Measurements from ENCODE around the gene UGGT2.
"Not testable (repeated sequence)": the region's sequence is repeated elsewhere in the genome, so short reads cannot be mapped to it uniquely, and the experiment has no call there.

UGGT2 gene

GRCh38 chr13:95779522-95779921 lies 273.7 kb downstream of the UGGT2 start:
- ChIA-PET POLR2A (no interaction called here), CTCF (no interaction called here)

DNA sequence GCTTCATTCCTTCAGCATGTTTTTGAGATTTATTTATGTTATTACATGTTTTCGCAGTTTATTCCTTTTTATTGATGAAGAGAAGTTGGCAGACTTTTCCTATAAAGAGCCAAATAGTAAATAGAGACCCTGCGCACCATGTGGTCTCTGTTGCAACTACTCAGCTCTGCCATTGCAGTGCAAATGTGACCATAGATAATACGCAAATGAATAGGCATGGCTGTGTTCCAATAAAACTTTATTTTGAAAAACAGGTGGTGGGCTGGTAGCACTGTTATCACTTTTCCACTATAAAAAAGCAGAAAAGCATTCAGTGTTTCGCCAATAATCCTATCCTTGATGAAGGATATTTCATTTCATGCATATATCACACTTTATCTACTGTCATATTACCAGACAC lies 281.3 kb downstream of the UGGT2 start:
- CTCF ChIA-PET, result interaction anchor here (1.2 kb wide), 1 partner anchor 62 kb away, joined by 3 read pairs; no protein-coding TSS in a partner anchor
- POLR2A ChIA-PET, result no interaction called here
- no peak for TF ChIP-seq CTCF (IDR thresholded peaks at IDR 0.05; ENCODE audit: insufficient read depth, low read length, missing control alignments)
- H3K4me3 ChIP-seq (ENCODE audit: low read depth, low read length), result no peak overlapping the region
- DNase-seq (ENCODE audit: low read depth, low spot score), result no peak

More at GRCh38 chr13:95779522-95779921, 273.7 kb downstream of the UGGT2 start:
- DNase-seq (ENCODE audit: low read depth, low spot score), result no peak
- H3K4me3 ChIP-seq (ENCODE audit: low read depth, low read length), result no peak overlapping the region
- no peak for TF ChIP-seq CTCF (IDR thresholded peaks at IDR 0.05; ENCODE audit: insufficient read depth, low read length, missing control alignments)

DNA sequence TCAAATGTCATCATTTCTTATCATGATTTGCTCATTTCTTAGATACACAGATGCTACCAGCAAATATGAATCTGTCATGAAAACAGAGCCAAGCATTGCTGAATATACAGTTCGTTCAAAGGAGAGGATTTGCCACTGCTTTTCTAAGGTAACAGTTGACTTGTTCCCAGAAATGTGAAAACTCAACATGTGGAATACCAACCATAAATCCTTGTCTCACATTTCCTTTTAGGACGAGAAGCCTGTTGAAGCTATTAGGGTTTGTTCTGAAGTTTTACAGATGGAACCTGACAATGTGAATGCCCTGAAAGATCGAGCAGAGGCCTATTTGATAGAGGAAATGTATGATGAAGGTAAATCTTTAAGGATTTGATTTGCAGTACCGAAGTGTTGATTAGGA lies 289.6 kb downstream of the UGGT2 start:
- ChIA-PET CTCF (no interaction called here), POLR2A (no interaction called here)
- TF ChIP-seq CTCF (IDR thresholded peaks at IDR 0.05; ENCODE audit: insufficient read depth, low read length, missing control alignments), result no peak
- no peak overlapping the region for H3K4me3 ChIP-seq (ENCODE audit: low read depth, low read length)
- no peak for DNase-seq (ENCODE audit: low read depth, low spot score)

DNA sequence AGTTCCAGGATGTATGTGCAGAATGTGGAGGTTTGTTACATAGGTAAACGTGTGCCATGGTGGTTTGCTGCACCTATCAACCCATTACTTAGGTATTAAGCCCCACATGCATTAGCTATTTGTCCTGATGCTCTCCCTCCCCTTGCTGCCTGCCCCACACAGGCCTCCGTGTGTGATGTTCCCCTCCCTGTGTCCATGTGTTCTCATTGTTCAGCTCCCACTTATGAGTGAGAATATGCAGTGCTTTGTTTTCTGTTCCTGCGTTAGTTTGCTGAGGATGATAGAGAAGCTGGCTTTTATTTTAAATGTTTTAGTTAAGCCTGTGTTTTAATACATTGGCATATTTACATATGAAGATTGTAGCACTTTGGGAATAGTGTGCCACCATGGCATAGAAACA lies 290.6 kb downstream of the UGGT2 start:
- H3K4me3 ChIP-seq (ENCODE audit: low read depth, low read length); CTCF ChIA-PET; POLR2A ChIA-PET; DNase-seq (ENCODE audit: low read depth, low spot score): not testable (repeated sequence)

GRCh38 chr13:95756072-95756471 lies 297.1 kb downstream of the UGGT2 start:
- TF ChIP-seq CTCF (IDR thresholded peaks at IDR 0.05; ENCODE audit: insufficient read depth, low read length, missing control alignments), result no peak
- no peak for DNase-seq (ENCODE audit: low read depth, low spot score)
- H3K4me3 ChIP-seq (ENCODE audit: low read depth, low read length), result no peak overlapping the region
- ChIA-PET POLR2A (no interaction called here), CTCF (no interaction called here)

GRCh38 chr13:95754069-95754468 lies 299.1 kb downstream of the UGGT2 start:
- DNase-seq (ENCODE audit: low read depth, low spot score), result no peak
- ChIA-PET CTCF (interaction anchor here (0.8 kb wide), 1 partner anchor 81 kb away, joined by 3 read pairs; no protein-coding TSS in a partner anchor), POLR2A (no interaction called here)
- TF ChIP-seq CTCF (IDR thresholded peaks at IDR 0.05; ENCODE audit: insufficient read depth, low read length, missing control alignments), result no peak
- no peak overlapping the region for H3K4me3 ChIP-seq (ENCODE audit: low read depth, low read length)

GRCh38 chr13:95752677-95753076 lies 300.5 kb downstream of the UGGT2 start:
- POLR2A ChIA-PET, result no interaction called here
- DNase-seq (ENCODE audit: low read depth, low spot score), result no peak
- no peak overlapping the region for H3K4me3 ChIP-seq (ENCODE audit: low read depth, low read length)
- no peak for TF ChIP-seq CTCF (IDR thresholded peaks at IDR 0.05; ENCODE audit: insufficient read depth, low read length, missing control alignments)
- CTCF ChIA-PET, result no interaction called here

All from AG04449 (cell line).